Measurements from ENCODE around the gene NR3C1. TPM values are rescaled to one million over a fixed set of nuclear protein-coding genes. Genes with fewer than 3 reads are reported as not detected.

The NR3C1 gene
- polyA plus RNA-seq, 1 experiment = 44.1 TPM

- H3K9me3 ChIP-seq (ENCODE audit: control insufficient read depth, insufficient read depth, low read length) = no peaks in the 10 kb centered on the region
- H3K4me3 ChIP-seq (ENCODE audit: low read depth, low read length) = no peak overlapping the region
- no peak overlapping the region for H3K27ac ChIP-seq (ENCODE audit: low read depth, low read length)
- TF ChIP-seq, protein P1, sequence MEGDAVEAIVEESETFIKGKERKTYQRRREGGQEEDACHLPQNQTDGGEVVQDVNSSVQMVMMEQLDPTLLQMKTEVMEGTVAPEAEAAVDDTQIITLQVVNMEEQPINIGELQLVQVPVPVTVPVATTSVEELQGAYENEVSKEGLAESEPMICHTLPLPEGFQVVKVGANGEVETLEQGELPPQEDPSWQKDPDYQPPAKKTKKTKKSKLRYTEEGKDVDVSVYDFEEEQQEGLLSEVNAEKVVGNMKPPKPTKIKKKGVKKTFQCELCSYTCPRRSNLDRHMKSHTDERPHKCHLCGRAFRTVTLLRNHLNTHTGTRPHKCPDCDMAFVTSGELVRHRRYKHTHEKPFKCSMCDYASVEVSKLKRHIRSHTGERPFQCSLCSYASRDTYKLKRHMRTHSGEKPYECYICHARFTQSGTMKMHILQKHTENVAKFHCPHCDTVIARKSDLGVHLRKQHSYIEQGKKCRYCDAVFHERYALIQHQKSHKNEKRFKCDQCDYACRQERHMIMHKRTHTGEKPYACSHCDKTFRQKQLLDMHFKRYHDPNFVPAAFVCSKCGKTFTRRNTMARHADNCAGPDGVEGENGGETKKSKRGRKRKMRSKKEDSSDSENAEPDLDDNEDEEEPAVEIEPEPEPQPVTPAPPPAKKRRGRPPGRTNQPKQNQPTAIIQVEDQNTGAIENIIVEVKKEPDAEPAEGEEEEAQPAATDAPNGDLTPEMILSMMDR (IDR thresholded peaks at IDR 0.05; ENCODE audit: low read depth, low read length) = no peak
- DNase-seq (ENCODE audit: low read depth, low spot score) = no peak
- CTCF ChIA-PET = no interaction called here
- POLR2A ChIA-PET = no interaction called here
- no peaks in the 10 kb centered on the region for H3K27me3 ChIP-seq (ENCODE audit: control insufficient read depth, insufficient read depth, low read length)
Measured at GRCh38 chr5:143437666-143438273, 34.3 kb upstream of the NR3C1 start.

- ChIA-PET POLR2A (no interaction called here), CTCF (no interaction called here)
- H3K27me3 ChIP-seq (ENCODE audit: control insufficient read depth, insufficient read depth, low read length) = no peaks in the 10 kb centered on the region
- no peak overlapping the region for H3K27ac ChIP-seq (ENCODE audit: low read depth, low read length)
- DNase-seq (ENCODE audit: low read depth, low spot score) = no peak
- no peaks in the 10 kb centered on the region for H3K9me3 ChIP-seq (ENCODE audit: control insufficient read depth, insufficient read depth, low read length)
- H3K4me3 ChIP-seq (ENCODE audit: low read depth, low read length) = no peak overlapping the region
- TF ChIP-seq, protein P1 (IDR thresholded peaks at IDR 0.05; ENCODE audit: low read depth, low read length) = no peak
Measured at GRCh38 chr5:143436871-143437270, 33.4 kb upstream of the NR3C1 start.

- Histone ChIP-seq H3K27ac (ENCODE audit: low read depth, low read length) (no peak overlapping the region), H3K27me3 (ENCODE audit: control insufficient read depth, insufficient read depth, low read length) (no peaks in the 10 kb centered on the region), H3K9me3 (ENCODE audit: control insufficient read depth, insufficient read depth, low read length) (no peaks in the 10 kb centered on the region), H3K4me3 (ENCODE audit: low read depth, low read length) (no peak overlapping the region)
- no peak for DNase-seq (ENCODE audit: low read depth, low spot score)
- TF ChIP-seq, protein P1 (IDR thresholded peaks at IDR 0.05; ENCODE audit: low read depth, low read length) = no peak
- ChIA-PET POLR2A (no interaction called here), CTCF (no interaction called here)
Measured at GRCh38 chr5:143435210-143435657, 31.7 kb upstream of the NR3C1 start.

- Histone ChIP-seq H3K4me3 (ENCODE audit: low read depth, low read length) (no peak overlapping the region), H3K27ac (ENCODE audit: low read depth, low read length) (no peak overlapping the region), H3K27me3 (ENCODE audit: control insufficient read depth, insufficient read depth, low read length) (no peaks in the 10 kb centered on the region), H3K9me3 (ENCODE audit: control insufficient read depth, insufficient read depth, low read length) (no peaks in the 10 kb centered on the region)
- CTCF ChIA-PET = no interaction called here
- TF ChIP-seq, protein P1 (IDR thresholded peaks at IDR 0.05; ENCODE audit: low read depth, low read length) = no peak
- DNase-seq (ENCODE audit: low read depth, low spot score) = no peak
- POLR2A ChIA-PET = no interaction called here
Measured at GRCh38 chr5:143434261-143435209, 31.0 kb upstream of the NR3C1 start.

GRCh38 chr5:143433670-143434069 lies 30.2 kb upstream of the NR3C1 start:
- H3K27me3 ChIP-seq (ENCODE audit: control insufficient read depth, insufficient read depth, low read length) = no peaks in the 10 kb centered on the region
- no peaks in the 10 kb centered on the region for H3K9me3 ChIP-seq (ENCODE audit: control insufficient read depth, insufficient read depth, low read length)
- no peak overlapping the region for H3K27ac ChIP-seq (ENCODE audit: low read depth, low read length)
- ChIA-PET CTCF (no interaction called here), POLR2A (no interaction called here)
- no peak overlapping the region for H3K4me3 ChIP-seq (ENCODE audit: low read depth, low read length)
- DNase-seq (ENCODE audit: low read depth, low spot score) = no peak
- TF ChIP-seq, protein P1 (IDR thresholded peaks at IDR 0.05; ENCODE audit: low read depth, low read length) = no peak
